HG03521 (cell line): Measurements from ENCODE around the gene BFSP1.

Source experiments
- ATAC-seq: cut with Tn5 transposase; IDR thresholded peaks from one replicate; pipeline ENCODE4 v1.9.1; 2021; ENCODE audit warnings: mild to moderate bottlenecking, moderate library complexity; ENCODE audit not compliant: unreplicated experiment

Gene BFSP1

GRCh38 chr20:17499041-17499440 lies 32.1 kb downstream of the BFSP1 start:
- no peak for ATAC-seq

GRCh38 chr20:17498641-17499040 lies 32.5 kb downstream of the BFSP1 start:
- ATAC-seq = no peak

GRCh38 chr20:17497821-17498580 lies 33.2 kb downstream of the BFSP1 start:
- ATAC-seq = no peak

GRCh38 chr20:17495826-17496225 lies 35.4 kb downstream of the BFSP1 start:
- ATAC-seq = no peak

- ATAC-seq = no peak
Observed at GRCh38 chr20:17494201-17494600, 37.0 kb downstream of the BFSP1 start.

GRCh38 chr20:17493173-17493572 lies 38.0 kb downstream of the BFSP1 start:
- no peak for ATAC-seq

GRCh38 chr20:17491488-17491887 lies 39.7 kb downstream of the BFSP1 start:
- no peak for ATAC-seq

GRCh38 chr20:17491041-17491440 lies 40.1 kb downstream of the BFSP1 start:
- ATAC-seq = no peak

GRCh38 chr20:17490501-17490900 lies 40.7 kb downstream of the BFSP1 start:
- no peak for ATAC-seq

GRCh38 chr20:17488916-17489600 lies 42.1 kb downstream of the BFSP1 start:
- no peak for ATAC-seq

GRCh38 chr20:17485017-17485416 lies 46.2 kb downstream of the BFSP1 start:
- ATAC-seq = no peak

- no peak for ATAC-seq
Observed at GRCh38 chr20:17482536-17482935, 48.6 kb downstream of the BFSP1 start.

- no peak for ATAC-seq
Observed at GRCh38 chr20:17481661-17482060, 49.5 kb downstream of the BFSP1 start.

- no peak for ATAC-seq
Observed at GRCh38 chr20:17480696-17481095, 50.5 kb downstream of the BFSP1 start.

- no peak for ATAC-seq
Observed at GRCh38 chr20:17479063-17479657, 52.0 kb downstream of the BFSP1 start.

GRCh38 chr20:17473659-17474058 lies 57.5 kb downstream of the BFSP1 start:
- ATAC-seq = no peak

- no peak for ATAC-seq
Observed at GRCh38 chr20:17471606-17472187, 59.5 kb downstream of the BFSP1 start.

- ATAC-seq = no peak
Observed at GRCh38 chr20:17470973-17471372, 60.2 kb downstream of the BFSP1 start.

GRCh38 chr20:17470521-17470920 lies 60.7 kb downstream of the BFSP1 start:
- no peak for ATAC-seq

GRCh38 chr20:17469246-17470030 lies 61.7 kb downstream of the BFSP1 start:
- no peak for ATAC-seq
